GM03348 (cell line): Measurements from ENCODE around the gene CC2D2A.
A peak's percentile ranks its signal among the peaks of the same experiment; 100 is the strongest.

Source experiments
- DNase-seq: peaks from one replicate; pipeline ENCODE4 v3.0.0; 2012; ENCODE audit warnings: low spot score

The CC2D2A gene

DNA sequence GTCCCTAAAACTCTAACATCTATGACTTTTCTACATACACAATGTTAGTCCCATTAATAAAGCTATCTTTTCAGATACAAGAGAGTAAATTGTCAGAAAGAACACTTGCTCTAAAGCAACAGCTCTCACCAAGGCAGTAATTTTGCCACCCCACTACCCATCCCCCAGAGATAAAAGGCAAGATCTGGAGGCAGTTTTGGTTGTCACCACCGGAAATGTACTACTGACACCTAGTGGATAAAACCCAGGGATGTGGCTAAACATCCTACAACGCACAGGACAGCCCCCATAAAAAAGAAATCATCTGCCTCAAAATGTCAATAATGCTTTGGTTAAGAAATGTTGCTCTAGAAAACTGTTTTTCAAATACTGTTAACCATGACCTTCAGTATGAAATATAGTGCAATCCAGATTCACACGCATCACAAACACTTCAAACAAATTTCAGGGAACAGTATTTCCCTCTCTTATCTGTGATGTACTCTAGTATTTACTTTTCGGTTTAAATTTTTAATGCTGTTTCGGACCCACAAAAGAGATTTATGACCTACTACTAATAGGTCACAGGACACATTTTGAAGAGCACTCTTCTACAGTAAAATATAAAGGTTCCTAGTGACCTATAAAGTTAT lies 180.3 kb downstream of the CC2D2A start:
- DNase-seq, result peak; percentile 41
